Spleen (tissue), 11 donors: ENCODE measurements around the gene TTLL6. TPM values are rescaled to one million over a fixed set of nuclear protein-coding genes. Genes with fewer than 3 reads are reported as not detected.

Experiments
- DNase-seq: peaks from one replicate; pipeline ENCODE4 v3.0.0-alpha.2; 2020
- H3K27ac ChIP-seq, 8 donors: fragments of 200-600 bp; sonication (generic) in 7 of 8; 1 replicate in 4 of 8; 2 replicates in 4 of 8; pipeline versions ENCODE4 v1.5.0 to v1.8.0; 2016 to 2021; ENCODE audit warnings: inconsistent platforms in 4 of 8, mild to moderate bottlenecking in 4 of 8, moderate library complexity in 1 of 8
- H3K27me3 ChIP-seq, 7 donors: fragments of 200-600 bp; sonication (generic) in 6 of 7; replicated peaks in 1 of 7; 1 replicate in 4 of 7; 2 replicates in 3 of 7; pipeline versions ENCODE4 v1.5.0 to v1.8.0; 2016 to 2021; ENCODE audit warnings: inconsistent platforms in 3 of 7, mild to moderate bottlenecking in 1 of 7
- H3K36me3 ChIP-seq, 6 donors: fragments of 200-600 bp; sonication (generic) in 5 of 6; 1 replicate in 4 of 6; 2 replicates in 2 of 6; pipeline versions ENCODE4 v1.5.0 to v1.8.0; 2016 to 2021; ENCODE audit warnings: inconsistent platforms in 2 of 6
- H3K4me1 ChIP-seq, 6 donors: fragments of 200-600 bp; sonication (generic) in 5 of 6; 1 replicate in 3 of 6; 2 replicates in 3 of 6; pipeline versions ENCODE4 v1.5.0 to v1.8.0; 2016 to 2021; ENCODE audit warnings: inconsistent platforms in 3 of 6
- H3K4me3 ChIP-seq, 8 donors: fragments of 200-600 bp; sonication (generic) in 7 of 8; 1 replicate in 4 of 8; 2 replicates in 4 of 8; pipeline versions ENCODE4 v1.5.0 to v1.8.0; 2016 to 2021; ENCODE audit warnings: inconsistent platforms in 4 of 8, mild to moderate bottlenecking in 4 of 8, moderate library complexity in 2 of 8
- H3K9me3 ChIP-seq, 8 donors: fragments of 200-600 bp; sonication (generic) in 7 of 8; 1 replicate in 4 of 8; 2 replicates in 4 of 8; pipeline versions ENCODE4 v1.5.0 to v1.8.0; 2016 to 2021; ENCODE audit warnings: inconsistent platforms in 4 of 8
- CTCF ChIP-seq, 11 experiments: fragments of 200-600 bp in 7 of 11; fragments of 450-650 bp in 4 of 11; sonication (generic) in 4 of 11; IDR thresholded peaks in 8 of 11; conservative IDR thresholded peaks in 3 of 11; 1 replicate in 7 of 11; 2 replicates in 4 of 11; pipeline versions ENCODE4 v1.4.0 to v1.8.0; 2016 to 2021; ENCODE audit warnings: antibody characterized with exemption in 11 of 11, inconsistent platforms in 4 of 11, mild to moderate bottlenecking in 1 of 11
- POLR2A ChIP-seq, 3 donors: fragments of 450-650 bp; IDR thresholded peaks; one replicate each; pipeline ENCODE4 v1.5.1; 2017; ENCODE audit warnings: antibody characterized with exemption in 3 of 3, mild to moderate bottlenecking in 1 of 3
- POLR2AphosphoS5 ChIP-seq, 3 donors: sonication (generic); formaldehyde crosslinking; IDR thresholded peaks; one replicate each; pipeline ENCODE4 v1.5.1; 2017; ENCODE audit warnings: antibody characterized with exemption in 3 of 3
- WGBS, 5 donors: extraction: QIAGEN DNeasy Blood & Tissue Kit in 3 of 5; methylation state at CpG; one replicate each; pipeline versions ENCODE4 v1.1.5 to v1.1.7; 2013 to 2018; 5-methylcytosine and 5-hydroxymethylcytosine counted together
- intact Hi-C: fragments of 100-400 bp; cut with DNase I; formaldehyde crosslinking; loops from one replicate; pipeline ENCODE4 v1.15.0; 2023; ENCODE audit warnings: low total_unique reads
- polyA plus RNA-seq, 3 donors: library from polyadenylated mRNA; stranded (reverse); fragments of 200-250 nt; gene quantifications; one replicate each; pipeline ENCODE4 v1.2.1, GENCODE V29; 2013
- total RNA-seq, 7 donors: library from RNA; depleted of rRNA in 3 of 7; stranded (reverse); fragments of >200 nt in 3 of 7; fragmentation: NEBNext Ultra II Directional in 4 of 7; extraction: Animal tissue kit (Norgen Biotek cat#: 25700) in 4 of 7; gene quantifications; one replicate each; pipeline versions ENCODE4 v1.1.0 to v1.2.1, GENCODE V29; 2016 to 2021
- donor health status: healthy with polysubstance abuse.
- donor health status: DM: no; HTN: no; CAD: no; lungs with moderate emphysema.
- donor health status: DM: no; HTN: no; CAD: no.
- donor health status: Bipolar disorder and iron deficiency.
- donor health status: healthy.
- donor health status: DM: no; HTN: no; CAD: no.
- donor health status: DM: yes; HTN: yes; CAD: no.

The TTLL6 gene
- total and polyA plus RNA-seq, 10 donors, result 0.04 TPM; not detected in 9

- no peak for TF ChIP-seq CTCF (IDR thresholded peaks at IDR 0.05 in 8 of 11, conservative IDR thresholded peaks at IDR 0.05 in 3 of 11)
- no peak for TF ChIP-seq POLR2AphosphoS5 (IDR thresholded peaks at IDR 0.05)
- no peak for TF ChIP-seq POLR2A (IDR thresholded peaks at IDR 0.05)
- no peak for DNase-seq
- intact Hi-C loops, result no loop called here
These were observed 40.4 kb downstream of the TTLL6 start for GRCh38 chr17:48776602-48777001.

DNA sequence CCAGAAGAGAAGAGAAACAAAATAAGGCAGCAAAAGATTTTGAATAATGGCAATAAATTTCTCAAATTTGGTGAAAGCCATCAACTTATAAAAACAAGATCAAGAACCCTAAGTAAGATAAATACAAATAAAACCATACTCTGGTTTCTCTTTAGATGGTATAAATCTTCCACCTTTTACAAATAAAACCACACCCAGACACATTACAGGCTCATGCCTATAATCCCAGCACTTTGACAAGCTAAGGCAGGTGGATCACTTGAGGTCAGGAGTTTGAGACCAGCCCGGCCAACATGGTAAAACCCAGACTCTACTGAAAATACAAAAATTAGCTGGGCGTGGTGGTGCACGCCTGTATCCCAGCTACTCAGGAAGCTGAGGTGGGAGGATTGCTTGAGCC is 43.8 kb downstream of the TTLL6 start:
- Histone ChIP-seq H3K27me3 (peaks cover 0 to 77% (median 14%) of the 10 kb centered on the region in 7 donors), H3K4me1 (no peaks in the 10 kb centered on the region), H3K9me3 (peaks cover 0 to 5% (median 0%) of the 10 kb centered on the region in 8 donors), H3K36me3 (no peaks in the 10 kb centered on the region), H3K4me3 (no peak overlapping the region), H3K27ac (no peak overlapping the region)
- intact Hi-C loops, result no loop called here
- WGBS, 5 donors, result 72 to 86% (median 74%) methylated on average over 3 of the region's 3 CpGs
- no peak for TF ChIP-seq POLR2AphosphoS5 (IDR thresholded peaks at IDR 0.05)
- no peak for TF ChIP-seq POLR2A (IDR thresholded peaks at IDR 0.05)
- no peak for TF ChIP-seq CTCF (IDR thresholded peaks at IDR 0.05 in 8 of 11, conservative IDR thresholded peaks at IDR 0.05 in 3 of 11)
- no peak for DNase-seq

More at GRCh38 chr17:48776602-48777001, 40.4 kb downstream of the TTLL6 start:
- peaks cover 0 to 5% (median 0%) of the 10 kb centered on the region in 8 donors for H3K9me3 ChIP-seq
- no peak overlapping the region for H3K4me3 ChIP-seq
- H3K27ac ChIP-seq, result no peak overlapping the region
- peaks cover 0 to 49% (median 4%) of the 10 kb centered on the region in 7 donors for H3K27me3 ChIP-seq
- H3K4me1 ChIP-seq, result no peaks in the 10 kb centered on the region
- no peaks in the 10 kb centered on the region for H3K36me3 ChIP-seq

GRCh38 chr17:48770954-48771353 is 46.1 kb downstream of the TTLL6 start:
- WGBS, 5 donors, result 32 to 58% (median 44%) methylated on average over 3 of the region's 3 CpGs
- peaks cover 0 to 76% (median 14%) of the 10 kb centered on the region in 7 donors for H3K27me3 ChIP-seq
- TF ChIP-seq CTCF (IDR thresholded peaks at IDR 0.05 in 8 of 11, conservative IDR thresholded peaks at IDR 0.05 in 3 of 11) (no peak), POLR2A (IDR thresholded peaks at IDR 0.05) (no peak), POLR2AphosphoS5 (IDR thresholded peaks at IDR 0.05) (no peak)
- H3K4me1 ChIP-seq, result no peaks in the 10 kb centered on the region
- H3K36me3 ChIP-seq, result no peaks in the 10 kb centered on the region
- peaks cover 0 to 3% (median 0%) of the 10 kb centered on the region in 8 donors for H3K9me3 ChIP-seq
- intact Hi-C loops, result no loop called here
- no peak for DNase-seq
- no peak overlapping the region for H3K27ac ChIP-seq
- no peak overlapping the region for H3K4me3 ChIP-seq

DNA sequence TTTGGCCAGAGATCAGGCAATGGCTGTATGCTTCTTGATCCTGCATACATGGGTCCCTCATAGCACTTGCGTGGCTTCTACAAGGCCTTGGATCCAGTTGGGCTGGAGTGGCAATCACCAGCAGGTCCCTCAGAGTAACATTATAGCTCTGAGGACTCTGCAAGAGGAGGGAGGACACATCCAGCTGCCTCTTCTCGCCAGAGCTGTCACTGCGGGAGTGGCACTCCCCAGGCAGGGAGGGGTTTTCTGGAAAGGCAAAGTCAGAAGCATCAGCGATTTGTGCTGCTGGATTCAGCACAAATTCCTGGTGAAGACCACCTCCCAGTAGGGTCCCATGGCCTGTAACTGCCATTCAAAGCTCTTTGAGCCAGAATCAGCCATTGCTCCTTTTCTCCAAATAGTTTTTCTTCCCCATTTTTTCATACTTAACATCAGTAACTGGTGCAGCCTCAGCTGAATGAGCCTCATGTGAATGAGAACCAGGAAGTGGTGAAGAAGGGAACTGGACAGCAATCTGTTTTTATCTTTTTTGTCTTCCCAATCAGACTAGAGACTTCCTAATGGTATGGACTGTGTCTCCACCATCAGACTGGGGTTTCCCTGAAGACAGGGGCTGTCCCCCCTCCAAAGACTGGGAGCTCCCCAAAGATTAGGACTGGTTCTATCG is 47.9 kb downstream of the TTLL6 start:
- no peak for TF ChIP-seq POLR2A (IDR thresholded peaks at IDR 0.05)
- TF ChIP-seq CTCF (IDR thresholded peaks at IDR 0.05 in 8 of 11, conservative IDR thresholded peaks at IDR 0.05 in 3 of 11), result no peak
- TF ChIP-seq POLR2AphosphoS5 (IDR thresholded peaks at IDR 0.05), result no peak
- H3K36me3 ChIP-seq, result no peaks in the 10 kb centered on the region
- H3K4me3 ChIP-seq, result no peak overlapping the region
- 79 to 91% (median 89%) methylated on average over 5 of the region's 5 CpGs for WGBS, 5 donors
- intact Hi-C loops, result no loop called here
- no peaks in the 10 kb centered on the region for H3K4me1 ChIP-seq
- DNase-seq, result no peak
- H3K9me3 ChIP-seq, result no peaks in the 10 kb centered on the region
- H3K27ac ChIP-seq, result no peak overlapping the region
- H3K27me3 ChIP-seq, result peaks cover 0 to 74% (median 14%) of the 10 kb centered on the region in 7 donors
